ENCODE measurements around the gene CCND3.

DNA sequence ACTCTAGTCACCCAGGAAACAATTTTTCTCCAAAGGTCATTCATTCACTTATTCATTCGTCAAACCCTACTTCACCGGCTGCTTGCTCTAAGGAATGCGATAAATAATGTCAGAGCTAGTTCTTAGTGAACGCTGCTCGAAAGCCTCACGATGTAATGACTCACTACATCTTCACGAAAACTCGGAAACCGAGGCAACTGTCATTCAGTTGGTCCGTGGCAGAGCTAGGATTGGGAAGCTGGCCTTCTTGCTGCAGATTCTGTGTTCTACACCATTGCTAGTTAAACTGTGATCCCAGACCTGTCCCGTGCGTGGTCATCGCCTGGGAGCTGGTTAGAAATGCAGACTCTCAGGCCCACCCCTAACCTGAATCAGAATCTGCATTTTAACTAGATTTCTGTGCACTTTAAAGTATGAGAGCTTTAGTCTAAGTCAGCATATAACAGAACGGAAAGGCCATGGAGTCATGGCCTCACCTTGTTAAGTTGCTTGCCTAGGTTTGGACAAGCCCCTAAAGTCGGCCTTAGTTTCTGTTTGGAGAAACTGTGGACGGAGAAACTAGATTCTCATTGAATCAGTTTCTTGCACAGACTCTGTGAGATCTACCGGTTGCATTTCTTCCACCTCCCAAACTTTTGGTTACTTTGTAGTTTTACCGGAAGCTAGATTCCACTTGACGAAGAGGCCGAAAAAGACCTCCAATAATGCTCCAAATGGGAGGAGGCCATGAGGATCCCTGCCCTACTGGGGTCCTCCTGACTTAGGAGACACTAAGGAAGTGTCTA lies 651 bp upstream of the CCND3 start:
- TF ChIP-seq, protein P1, sequence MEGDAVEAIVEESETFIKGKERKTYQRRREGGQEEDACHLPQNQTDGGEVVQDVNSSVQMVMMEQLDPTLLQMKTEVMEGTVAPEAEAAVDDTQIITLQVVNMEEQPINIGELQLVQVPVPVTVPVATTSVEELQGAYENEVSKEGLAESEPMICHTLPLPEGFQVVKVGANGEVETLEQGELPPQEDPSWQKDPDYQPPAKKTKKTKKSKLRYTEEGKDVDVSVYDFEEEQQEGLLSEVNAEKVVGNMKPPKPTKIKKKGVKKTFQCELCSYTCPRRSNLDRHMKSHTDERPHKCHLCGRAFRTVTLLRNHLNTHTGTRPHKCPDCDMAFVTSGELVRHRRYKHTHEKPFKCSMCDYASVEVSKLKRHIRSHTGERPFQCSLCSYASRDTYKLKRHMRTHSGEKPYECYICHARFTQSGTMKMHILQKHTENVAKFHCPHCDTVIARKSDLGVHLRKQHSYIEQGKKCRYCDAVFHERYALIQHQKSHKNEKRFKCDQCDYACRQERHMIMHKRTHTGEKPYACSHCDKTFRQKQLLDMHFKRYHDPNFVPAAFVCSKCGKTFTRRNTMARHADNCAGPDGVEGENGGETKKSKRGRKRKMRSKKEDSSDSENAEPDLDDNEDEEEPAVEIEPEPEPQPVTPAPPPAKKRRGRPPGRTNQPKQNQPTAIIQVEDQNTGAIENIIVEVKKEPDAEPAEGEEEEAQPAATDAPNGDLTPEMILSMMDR (IDR thresholded peaks at IDR 0.05 in 4 of 5, conservative IDR thresholded peaks at IDR 0.05 in 1 of 5) = no peak
- TF ChIP-seq POLR2A (IDR thresholded peaks at IDR 0.05) = no peak
